Activated naive CD4-positive, alpha-beta T cell treated with anti-CD3 and anti-CD28 coated beads, Interleukin-2, amount 50 U/mL, for 72 hours (primary cell): Measurements from ENCODE around the gene KRT23. TPM values are rescaled to one million over a fixed set of nuclear protein-coding genes. Genes with fewer than 3 reads are reported as not detected.

Source experiments
- ATAC-seq, 2 donors: fragments of 150-1000 bp; cut with Tn5 transposase; 2 replicates each; pipeline ENCODE4 v1.10.0; 2021; ENCODE audit warnings: mild to moderate bottlenecking in 2 of 2, moderate library complexity in 2 of 2
- DNase-seq, 2 donors: peaks; one replicate each; pipeline ENCODE4 v3.0.0; 2021 to 2022; ENCODE audit warnings: low spot score in 2 of 2
- H3K27ac Mint-ChIP-seq, 2 donors: one replicate each; pipeline ENCODE4 v1.8.0; 2022; ENCODE audit warnings: mild to moderate bottlenecking in 2 of 2, mixed read lengths in 2 of 2
- H3K36me3 Mint-ChIP-seq, 2 donors: one replicate each; pipeline ENCODE4 v1.8.0; 2022; ENCODE audit warnings: mixed read lengths in 2 of 2
- H3K9me3 Mint-ChIP-seq, 2 donors: one replicate each; pipeline ENCODE4 v1.8.0; 2022; ENCODE audit warnings: mixed read lengths in 2 of 2
- total RNA-seq, 2 donors: library from RNA; stranded (reverse); gene quantifications; one replicate each; pipeline ENCODE4 v1.2.3, GENCODE V29; 2022

Gene KRT23
- total RNA-seq, 2 donors from 2014 or later, result not detected

GRCh38 chr17:40900809-40901356, 36.6 kb downstream of the KRT23 start:
- no peak for ATAC-seq
- Mint-ChIP-seq H3K27ac (no peak overlapping the region), H3K36me3 (no peaks in the 10 kb centered on the region), H3K9me3 (no peaks in the 10 kb centered on the region)
- DNase-seq, result no peak

- Mint-ChIP-seq H3K9me3 (no peaks in the 10 kb centered on the region), H3K36me3 (no peaks in the 10 kb centered on the region), H3K27ac (no peak overlapping the region)
- ATAC-seq (no peak), DNase-seq (no peak)
These were observed 40.5 kb downstream of the KRT23 start for GRCh38 chr17:40896916-40897455.

- H3K36me3 Mint-ChIP-seq, result no peaks in the 10 kb centered on the region
- ATAC-seq (no peak), DNase-seq (no peak)
- H3K9me3 Mint-ChIP-seq, result no peaks in the 10 kb centered on the region
- H3K27ac Mint-ChIP-seq, result peak overlapping the region in 1 of 2 donors; percentile 62
These were observed 42.2 kb downstream of the KRT23 start for GRCh38 chr17:40895106-40895730.

- H3K27ac Mint-ChIP-seq, result no peak overlapping the region
- no peaks in the 10 kb centered on the region for H3K36me3 Mint-ChIP-seq
- DNase-seq (no peak), ATAC-seq (no peak)
- no peaks in the 10 kb centered on the region for H3K9me3 Mint-ChIP-seq
These were observed 49.2 kb downstream of the KRT23 start for GRCh38 chr17:40888196-40888720.

- Mint-ChIP-seq H3K27ac (no peak overlapping the region), H3K9me3 (no peaks in the 10 kb centered on the region), H3K36me3 (no peaks in the 10 kb centered on the region)
- DNase-seq, result no peak
- no peak for ATAC-seq
These were observed 51.4 kb downstream of the KRT23 start for GRCh38 chr17:40886090-40886489.

GRCh38 chr17:40884708-40885512, 52.5 kb downstream of the KRT23 start, which contains the start of gene KRT20:
TSS of gene KRT20 (minus strand) at chr17:40885242. CDS start at chr17:40885185, 57 bp downstream.
- ATAC-seq (no peak), DNase-seq (no peak)
- H3K27ac Mint-ChIP-seq, result no peak within 1 kb of the TSS
- no peaks in the 10 kb centered on the region for H3K9me3 Mint-ChIP-seq
- H3K36me3 Mint-ChIP-seq, result no peaks in the 10 kb centered on the region

- Mint-ChIP-seq H3K36me3 (no peaks in the 10 kb centered on the region), H3K9me3 (no peaks in the 10 kb centered on the region), H3K27ac (no peak overlapping the region)
- DNase-seq (no peak), ATAC-seq (no peak)
These were observed 53.7 kb downstream of the KRT23 start for GRCh38 chr17:40883626-40884334.

- H3K9me3 Mint-ChIP-seq, result no peaks in the 10 kb centered on the region
- no peaks in the 10 kb centered on the region for H3K36me3 Mint-ChIP-seq
- ATAC-seq (no peak), DNase-seq (no peak)
- no peak overlapping the region for H3K27ac Mint-ChIP-seq
These were observed 54.4 kb downstream of the KRT23 start for GRCh38 chr17:40883031-40883430.

- no peak overlapping the region for H3K27ac Mint-ChIP-seq
- DNase-seq (no peak), ATAC-seq (no peak)
- H3K9me3 Mint-ChIP-seq, result no peaks in the 10 kb centered on the region
- no peaks in the 10 kb centered on the region for H3K36me3 Mint-ChIP-seq
These were observed 58.4 kb downstream of the KRT23 start for GRCh38 chr17:40879026-40879425.

GRCh38 chr17:40878044-40878443, 59.4 kb downstream of the KRT23 start:
- Mint-ChIP-seq H3K36me3 (no peaks in the 10 kb centered on the region), H3K9me3 (no peaks in the 10 kb centered on the region), H3K27ac (no peak overlapping the region)
- no peak for DNase-seq
- no peak for ATAC-seq

- no peak for DNase-seq
- no peak for ATAC-seq
- no peak overlapping the region for H3K27ac Mint-ChIP-seq
- no peaks in the 10 kb centered on the region for H3K9me3 Mint-ChIP-seq
- no peaks in the 10 kb centered on the region for H3K36me3 Mint-ChIP-seq
These were observed 63.6 kb downstream of the KRT23 start for GRCh38 chr17:40873801-40874200.

- peak overlapping the region in 1 of 2 donors; percentile 36 for H3K27ac Mint-ChIP-seq
- no peak for ATAC-seq
These were observed 64.2 kb downstream of the KRT23 start for GRCh38 chr17:40873255-40873654.

More at GRCh38 chr17:40873255-40873654, 64.2 kb downstream of the KRT23 start:
- H3K9me3 Mint-ChIP-seq, result no peaks in the 10 kb centered on the region
- H3K36me3 Mint-ChIP-seq, result no peaks in the 10 kb centered on the region
- DNase-seq, result no peak

Other genes with a start within 250 kb of the KRT23 start
- not detected for gene KRT24, start 233.9 kb downstream of the KRT23 start, total RNA-seq
- gene KRT25, start 182.3 kb downstream of the KRT23 start, total RNA-seq, result not detected
- not detected for gene KRT26, start 165.4 kb downstream of the KRT23 start, total RNA-seq
- gene KRT27, start 155.1 kb downstream of the KRT23 start, total RNA-seq, result not detected
- not detected for gene KRT28, start 137.7 kb downstream of the KRT23 start, total RNA-seq
- 10 to 100 TPM; 28.2 to 33.2 TPM for gene KRT10, start 115.0 kb downstream of the KRT23 start, total RNA-seq
- not detected for gene KRT12, start 70.4 kb downstream of the KRT23 start, total RNA-seq
- not detected for gene KRT20, start 52.4 kb downstream of the KRT23 start, total RNA-seq
- not detected for gene KRT39, start 29.3 kb upstream of the KRT23 start, total RNA-seq
- gene KRT40, start 46.7 kb upstream of the KRT23 start, total RNA-seq, result not detected
- gene KRTAP3-3, start 56.5 kb upstream of the KRT23 start, total RNA-seq, result not detected
- not detected for gene KRTAP3-2, start 62.3 kb upstream of the KRT23 start, total RNA-seq
- gene KRTAP3-1, start 71.5 kb upstream of the KRT23 start, total RNA-seq, result not detected
- not detected for gene KRTAP1-5, start 89.6 kb upstream of the KRT23 start, total RNA-seq
- gene KRTAP1-4, start 92.5 kb upstream of the KRT23 start, total RNA-seq, result not detected
- not detected for gene KRTAP1-3, start 97.2 kb upstream of the KRT23 start, total RNA-seq
- gene KRTAP1-1, start 103.8 kb upstream of the KRT23 start, total RNA-seq, result not detected
- gene KRTAP2-1, start 109.7 kb upstream of the KRT23 start, total RNA-seq, result not detected
- gene KRTAP2-2, start 117.6 kb upstream of the KRT23 start, total RNA-seq, result not detected
- not detected for gene KRTAP2-3, start 122.5 kb upstream of the KRT23 start, total RNA-seq
- not detected for gene KRTAP2-4, start 128.2 kb upstream of the KRT23 start, total RNA-seq
- gene KRTAP4-7, start 146.5 kb upstream of the KRT23 start, total RNA-seq, result not detected
- not detected for gene KRTAP4-8, start 160.5 kb upstream of the KRT23 start, total RNA-seq
- not detected for gene KRTAP4-16, start 164.6 kb upstream of the KRT23 start, total RNA-seq
- gene KRTAP4-9, start 167.7 kb upstream of the KRT23 start, total RNA-seq, result not detected
- gene KRTAP4-11, start 180.7 kb upstream of the KRT23 start, total RNA-seq, result not detected
- gene KRTAP4-12, start 186.5 kb upstream of the KRT23 start, total RNA-seq, result not detected
- not detected for gene KRTAP4-6, start 202.9 kb upstream of the KRT23 start, total RNA-seq
- gene KRTAP4-5, start 212.2 kb upstream of the KRT23 start, total RNA-seq, result not detected
- gene KRTAP4-4, start 223.1 kb upstream of the KRT23 start, total RNA-seq, result not detected
- not detected for gene KRTAP4-3, start 230.6 kb upstream of the KRT23 start, total RNA-seq
- not detected for gene KRTAP4-2, start 240.6 kb upstream of the KRT23 start, total RNA-seq
- gene KRTAP4-1, start 247.3 kb upstream of the KRT23 start, total RNA-seq, result not detected